ENCODE data around the gene CEP350. TPM values are rescaled to one million over a fixed set of nuclear protein-coding genes. Genes with fewer than 3 reads are reported as not detected.

CEP350 gene
- total RNA-seq, 2 donors from 2014 or later, result 43.3 to 67.4 TPM

GRCh38 chr1:179984942-179985341 is 30.3 kb downstream of the CEP350 start:
- no peaks in the 10 kb centered on the region for H3K4me1 ChIP-seq (replicated peaks)
- TF ChIP-seq CTCF (IDR thresholded peaks at IDR 0.05) (no peak), POLR2A (IDR thresholded peaks at IDR 0.05) (no peak), POLR2AphosphoS5 (IDR thresholded peaks at IDR 0.05) (no peak)
- H3K4me3 ChIP-seq, result no peak overlapping the region
- no peak for DNase-seq (ENCODE audit: low spot score)
- H3K9me3 ChIP-seq, result no peaks in the 10 kb centered on the region
- H3K27me3 ChIP-seq (replicated peaks; ENCODE audit: insufficient read depth), result no peaks in the 10 kb centered on the region
- H3K27ac ChIP-seq, result no peak overlapping the region
- intact Hi-C loops (cut with DNase I), result no loop called here
- H3K36me3 ChIP-seq, result no peaks in the 10 kb centered on the region

GRCh38 chr1:179990847-179991246 is 36.2 kb downstream of the CEP350 start:
- no peaks in the 10 kb centered on the region for H3K4me1 ChIP-seq (replicated peaks)
- no peak overlapping the region for H3K27ac ChIP-seq
- 91% methylated on average over 3 of the region's 3 CpGs for WGBS
- no peak for DNase-seq (ENCODE audit: low spot score)
- TF ChIP-seq CTCF (IDR thresholded peaks at IDR 0.05) (no peak), POLR2A (IDR thresholded peaks at IDR 0.05) (no peak), POLR2AphosphoS5 (IDR thresholded peaks at IDR 0.05) (no peak)
- H3K9me3 ChIP-seq, result no peaks in the 10 kb centered on the region
- intact Hi-C loops (cut with DNase I), result no loop called here
- no peak overlapping the region for H3K4me3 ChIP-seq
- H3K36me3 ChIP-seq, result no peaks in the 10 kb centered on the region
- no peaks in the 10 kb centered on the region for H3K27me3 ChIP-seq (replicated peaks; ENCODE audit: insufficient read depth)

- H3K36me3 ChIP-seq, result no peaks in the 10 kb centered on the region
- WGBS, result 80% methylated on average over 1 of the region's 1 CpG
These were observed 41.0 kb downstream of the CEP350 start for GRCh38 chr1:179995576-179995975.

GRCh38 chr1:179996099-179996498 is 41.5 kb downstream of the CEP350 start:
- no peaks in the 10 kb centered on the region for H3K36me3 ChIP-seq
- 96% methylated on average over 1 of the region's 1 CpG for WGBS
- H3K27me3 ChIP-seq (replicated peaks; ENCODE audit: insufficient read depth), result no peaks in the 10 kb centered on the region
- no peak overlapping the region for H3K27ac ChIP-seq
- TF ChIP-seq POLR2AphosphoS5 (IDR thresholded peaks at IDR 0.05) (no peak), POLR2A (IDR thresholded peaks at IDR 0.05) (no peak), CTCF (IDR thresholded peaks at IDR 0.05) (no peak)
- H3K9me3 ChIP-seq, result no peaks in the 10 kb centered on the region
- intact Hi-C loops (cut with DNase I), result no loop called here
- H3K4me1 ChIP-seq (replicated peaks), result no peaks in the 10 kb centered on the region
- no peak overlapping the region for H3K4me3 ChIP-seq
- DNase-seq (ENCODE audit: low spot score), result no peak

More at GRCh38 chr1:179995576-179995975, 41.0 kb downstream of the CEP350 start:
- H3K27ac ChIP-seq, result no peak overlapping the region
- intact Hi-C loops (cut with DNase I), result no loop called here
- H3K4me1 ChIP-seq (replicated peaks), result no peaks in the 10 kb centered on the region
- TF ChIP-seq CTCF (IDR thresholded peaks at IDR 0.05) (no peak), POLR2A (IDR thresholded peaks at IDR 0.05) (no peak), POLR2AphosphoS5 (IDR thresholded peaks at IDR 0.05) (no peak)
- H3K27me3 ChIP-seq (replicated peaks; ENCODE audit: insufficient read depth), result no peaks in the 10 kb centered on the region
- H3K9me3 ChIP-seq, result no peaks in the 10 kb centered on the region
- no peak overlapping the region for H3K4me3 ChIP-seq
- DNase-seq (ENCODE audit: low spot score), result no peak

- H3K4me3 ChIP-seq, result no peak overlapping the region
- no peaks in the 10 kb centered on the region for H3K27me3 ChIP-seq (replicated peaks; ENCODE audit: insufficient read depth)
- no peaks in the 10 kb centered on the region for H3K36me3 ChIP-seq
- intact Hi-C loops (cut with DNase I), result no loop called here
- H3K4me1 ChIP-seq (replicated peaks), result no peaks in the 10 kb centered on the region
- DNase-seq (ENCODE audit: low spot score), result no peak
- no peak overlapping the region for H3K27ac ChIP-seq
- TF ChIP-seq POLR2AphosphoS5 (IDR thresholded peaks at IDR 0.05), result no peak
- TF ChIP-seq CTCF (IDR thresholded peaks at IDR 0.05), result no peak
- 97% methylated on average over 2 of the region's 2 CpGs for WGBS
- no peaks in the 10 kb centered on the region for H3K9me3 ChIP-seq
These were observed 46.0 kb downstream of the CEP350 start for GRCh38 chr1:180000575-180000974.
